22Rv1 (cell line): ENCODE measurements around the gene HBG2.

Experiments
- H3K27ac ChIP-seq: fragments of 450-650 bp; 2 replicates; pipeline ENCODE4 v1.5.1; 2017
- ZFX ChIP-seq: fragments of 450-650 bp; IDR thresholded peaks from 2 replicates; pipeline ENCODE4 v1.6.1; 2017; ENCODE audit warnings: antibody characterized with exemption, borderline replicate concordance
- TF ChIP-seq, protein P1 (sequence below): fragments of 450-650 bp; IDR thresholded peaks from 2 replicates; pipeline ENCODE4 v1.5.1; 2017; ENCODE audit warnings: mild to moderate bottlenecking

Gene HBG2

DNA sequence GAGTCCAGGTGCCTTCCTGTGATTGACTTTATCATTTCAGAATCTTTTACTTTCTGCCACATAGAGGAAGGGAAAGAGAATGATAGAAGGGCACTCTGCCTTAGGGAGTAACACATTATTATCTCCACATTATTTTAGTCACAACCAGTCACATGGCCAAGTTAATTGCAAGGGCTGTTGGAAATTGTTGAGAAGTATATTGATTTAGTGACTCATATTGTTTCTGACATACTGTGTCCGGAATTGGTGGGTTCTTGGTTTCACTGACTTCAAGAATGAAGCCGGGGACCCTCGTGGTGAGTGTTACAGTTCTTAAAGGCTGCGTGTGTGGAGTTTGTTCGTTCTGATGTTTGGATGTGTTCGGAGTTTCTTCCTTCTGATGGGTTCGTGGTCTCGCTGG lies 38.4 kb upstream of the HBG2 start:
- H3K27ac ChIP-seq: no peak overlapping the region
- TF ChIP-seq ZFX: no peak
- TF ChIP-seq, protein P1, sequence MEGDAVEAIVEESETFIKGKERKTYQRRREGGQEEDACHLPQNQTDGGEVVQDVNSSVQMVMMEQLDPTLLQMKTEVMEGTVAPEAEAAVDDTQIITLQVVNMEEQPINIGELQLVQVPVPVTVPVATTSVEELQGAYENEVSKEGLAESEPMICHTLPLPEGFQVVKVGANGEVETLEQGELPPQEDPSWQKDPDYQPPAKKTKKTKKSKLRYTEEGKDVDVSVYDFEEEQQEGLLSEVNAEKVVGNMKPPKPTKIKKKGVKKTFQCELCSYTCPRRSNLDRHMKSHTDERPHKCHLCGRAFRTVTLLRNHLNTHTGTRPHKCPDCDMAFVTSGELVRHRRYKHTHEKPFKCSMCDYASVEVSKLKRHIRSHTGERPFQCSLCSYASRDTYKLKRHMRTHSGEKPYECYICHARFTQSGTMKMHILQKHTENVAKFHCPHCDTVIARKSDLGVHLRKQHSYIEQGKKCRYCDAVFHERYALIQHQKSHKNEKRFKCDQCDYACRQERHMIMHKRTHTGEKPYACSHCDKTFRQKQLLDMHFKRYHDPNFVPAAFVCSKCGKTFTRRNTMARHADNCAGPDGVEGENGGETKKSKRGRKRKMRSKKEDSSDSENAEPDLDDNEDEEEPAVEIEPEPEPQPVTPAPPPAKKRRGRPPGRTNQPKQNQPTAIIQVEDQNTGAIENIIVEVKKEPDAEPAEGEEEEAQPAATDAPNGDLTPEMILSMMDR: no peak

DNA sequence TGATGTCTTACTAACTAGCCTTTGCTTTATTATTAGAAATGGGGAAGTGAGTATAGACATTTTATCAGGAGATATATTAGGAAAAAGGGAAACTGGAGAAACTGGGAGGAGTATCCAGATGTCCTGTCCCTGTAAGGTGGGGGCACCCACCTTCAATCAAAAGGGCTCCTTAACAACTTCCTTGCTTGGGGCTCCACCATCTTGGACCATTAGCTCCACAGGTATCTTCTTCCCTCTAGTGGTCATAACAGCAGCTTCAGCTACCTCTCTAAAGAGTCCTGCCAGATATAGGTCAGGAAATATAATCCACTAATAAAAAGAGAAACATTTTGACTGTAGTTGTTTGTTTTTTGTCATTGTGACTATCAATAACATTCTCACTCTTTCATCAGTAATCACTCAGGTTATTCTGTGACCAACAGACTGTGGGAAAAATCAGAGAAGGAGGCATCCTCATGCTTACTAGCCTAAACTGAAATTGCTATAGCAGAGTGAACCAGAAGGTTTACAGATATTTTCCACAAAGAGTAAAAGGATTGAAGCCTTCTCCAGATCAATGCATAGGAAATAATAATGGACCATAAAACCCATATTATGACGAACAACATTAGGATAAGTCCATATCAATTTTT lies 36.7 kb upstream of the HBG2 start:
- TF ChIP-seq, protein P1: peak; percentile 63
- no peak for TF ChIP-seq ZFX
- H3K27ac ChIP-seq: no peak overlapping the region

GRCh38 chr11:5290106-5290505 lies 35.5 kb upstream of the HBG2 start:
- TF ChIP-seq ZFX: no peak
- TF ChIP-seq, protein P1: no peak
- H3K27ac ChIP-seq: no peak overlapping the region

DNA sequence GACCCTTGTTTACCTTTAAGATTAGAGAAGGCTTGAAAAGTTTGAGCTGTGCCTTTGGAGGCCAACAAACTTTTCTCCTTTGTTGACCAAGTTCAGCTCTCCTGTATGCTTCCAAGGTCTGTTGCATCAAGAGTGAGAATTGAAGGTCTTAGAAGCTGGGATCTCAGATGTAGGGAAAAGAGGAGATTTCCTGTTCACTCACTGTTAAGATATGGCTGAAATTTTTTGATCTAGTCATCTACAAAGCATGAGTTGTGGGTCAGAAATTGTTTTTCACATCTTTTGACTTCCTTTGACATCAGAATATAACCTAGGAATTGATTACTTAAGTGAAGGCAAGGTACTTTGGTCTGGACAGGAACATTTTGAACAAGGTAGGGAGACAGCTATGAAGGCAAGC lies 35.1 kb upstream of the HBG2 start:
- TF ChIP-seq ZFX: no peak
- TF ChIP-seq, protein P1: no peak
- no peak overlapping the region for H3K27ac ChIP-seq

- TF ChIP-seq ZFX: no peak
- TF ChIP-seq, protein P1: no peak
- no peak overlapping the region for H3K27ac ChIP-seq
Observed at GRCh38 chr11:5288906-5289550, 34.4 kb upstream of the HBG2 start.

GRCh38 chr11:5288108-5288905 lies 33.7 kb upstream of the HBG2 start:
- no peak for TF ChIP-seq ZFX
- TF ChIP-seq, protein P1: no peak
- H3K27ac ChIP-seq: no peak overlapping the region

DNA sequence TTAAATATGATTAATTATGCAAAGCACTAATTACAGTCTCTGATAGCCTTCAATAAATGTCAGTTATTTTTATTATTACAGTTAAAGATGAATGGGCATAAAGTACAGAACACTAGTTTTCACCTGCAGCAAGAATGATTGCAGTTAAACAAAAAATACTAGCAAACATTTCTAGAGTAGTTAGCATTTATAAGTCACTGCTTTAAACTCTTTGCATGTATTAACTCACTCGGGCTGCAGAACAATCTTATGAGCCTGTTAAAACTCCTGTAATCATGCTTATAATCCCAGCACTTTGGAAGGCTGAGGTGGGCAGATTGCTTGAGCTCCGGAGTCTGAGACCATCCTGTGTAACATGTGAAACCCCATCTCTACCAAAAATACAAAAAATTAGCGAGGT lies 32.3 kb upstream of the HBG2 start:
- H3K27ac ChIP-seq: no peak overlapping the region
- no peak for TF ChIP-seq ZFX
- TF ChIP-seq, protein P1: no peak
